Hepatocyte (in vitro differentiated cells): ENCODE data around the gene DISP2. TPM values are rescaled to one million over a fixed set of nuclear protein-coding genes. Genes with fewer than 3 reads are reported as not detected.
A peak's percentile ranks its signal among the peaks of the same experiment; 100 is the strongest.

Source experiments
- DNase-seq: peaks from one replicate; pipeline ENCODE4 v3.0.0-alpha.2; 2016; ENCODE audit warnings: low spot score
- H2AFZ ChIP-seq: fragments of 200-600 bp; sonication (generic); 2 replicates; pipeline ENCODE4 v1.6.0; 2016; ENCODE audit warnings: antibody characterized with exemption, mild to moderate bottlenecking
- H3K27ac ChIP-seq: fragments of 200-600 bp; sonication (generic); 2 replicates; pipeline ENCODE4 v1.5.1; 2016; ENCODE audit warnings: mild to moderate bottlenecking
- H3K27me3 ChIP-seq: fragments of 200-600 bp; sonication (generic); 2 replicates; pipeline ENCODE4 v1.6.1; 2016
- H3K36me3 ChIP-seq: fragments of 200-600 bp; sonication (generic); replicated peaks from 2 replicates; pipeline ENCODE4 v1.5.1; 2016; ENCODE audit warnings: low read depth; ENCODE audit not compliant: insufficient read depth
- H3K4me1 ChIP-seq: fragments of 200-600 bp; sonication (generic); 2 replicates; pipeline ENCODE4 v1.5.1; 2016; ENCODE audit warnings: mild to moderate bottlenecking, moderate library complexity; ENCODE audit not compliant: insufficient read depth
- H3K4me2 ChIP-seq: fragments of 200-600 bp; sonication (generic); 2 replicates; pipeline ENCODE4 v1.6.0; 2016
- H3K4me3 ChIP-seq: fragments of 200-600 bp; sonication (generic); 2 replicates; pipeline ENCODE4 v1.5.1; 2016; ENCODE audit warnings: mild to moderate bottlenecking
- H3K79me2 ChIP-seq: fragments of 200-600 bp; sonication (generic); 2 replicates; pipeline ENCODE4 v1.6.0; 2017; ENCODE audit warnings: mild to moderate bottlenecking
- H3K9me2 ChIP-seq: fragments of 200-600 bp; sonication (generic); replicated peaks from 2 replicates; pipeline ENCODE4 v1.6.0; 2017; ENCODE audit warnings: mild to moderate bottlenecking; ENCODE audit not compliant: insufficient read depth
- H3K9me3 ChIP-seq: fragments of 200-600 bp; sonication (generic); 2 replicates; pipeline ENCODE4 v1.5.1; 2016; ENCODE audit warnings: low read depth, mild to moderate bottlenecking
- H4K20me1 ChIP-seq: fragments of 200-600 bp; sonication (generic); 2 replicates; pipeline ENCODE4 v1.6.0; 2016; ENCODE audit warnings: mild to moderate bottlenecking; ENCODE audit not compliant: insufficient read depth, poor library complexity, severe bottlenecking
- EZH2 ChIP-seq: fragments of 200-600 bp; sonication (generic); IDR thresholded peaks from 2 replicates; pipeline ENCODE4 v1.6.1; 2016; ENCODE audit warnings: antibody characterized with exemption, mild to moderate bottlenecking, borderline replicate concordance
- EZH2phosphoT487 ChIP-seq: fragments of 200-600 bp; sonication (generic); IDR thresholded peaks from one replicate; pipeline ENCODE4 v1.6.1; 2018; ENCODE audit warnings: antibody characterized with exemption, mild to moderate bottlenecking, low read depth, moderate library complexity; ENCODE audit not compliant: unreplicated experiment, severe bottlenecking
- WGBS: methylation state at CpG from one replicate; pipeline ENCODE4 v1.1.6; 2016; ENCODE audit warnings: low lambda C conversion rate; ENCODE audit errors: missing lambda C conversion rate; 5-methylcytosine and 5-hydroxymethylcytosine counted together
- polyA plus RNA-seq: library from polyadenylated mRNA; unstranded; fragments of >200 nt; fragmentation: Nextera tagmentation; extraction: Ambion mirVana; gene quantifications from 2 replicates; pipeline ENCODE4 v1.2.1, GENCODE V29; 2016
- total RNA-seq: library from RNA; depleted of rRNA; stranded (reverse); fragments of >200 nt; gene quantifications from 2 replicates; pipeline ENCODE4 v1.2.3, GENCODE V29; 2014
- TF ChIP-seq, protein P1 (sequence below): fragments of 200-600 bp; sonication (generic); IDR thresholded peaks from 2 replicates; pipeline ENCODE4 v1.5.1; 2016; ENCODE audit warnings: antibody characterized with exemption, mild to moderate bottlenecking; ENCODE audit not compliant: poor library complexity

Gene DISP2
- total and polyA plus RNA-seq, 2 experiments from 2014 or later, result 0.93 to 1.0 TPM

DNA sequence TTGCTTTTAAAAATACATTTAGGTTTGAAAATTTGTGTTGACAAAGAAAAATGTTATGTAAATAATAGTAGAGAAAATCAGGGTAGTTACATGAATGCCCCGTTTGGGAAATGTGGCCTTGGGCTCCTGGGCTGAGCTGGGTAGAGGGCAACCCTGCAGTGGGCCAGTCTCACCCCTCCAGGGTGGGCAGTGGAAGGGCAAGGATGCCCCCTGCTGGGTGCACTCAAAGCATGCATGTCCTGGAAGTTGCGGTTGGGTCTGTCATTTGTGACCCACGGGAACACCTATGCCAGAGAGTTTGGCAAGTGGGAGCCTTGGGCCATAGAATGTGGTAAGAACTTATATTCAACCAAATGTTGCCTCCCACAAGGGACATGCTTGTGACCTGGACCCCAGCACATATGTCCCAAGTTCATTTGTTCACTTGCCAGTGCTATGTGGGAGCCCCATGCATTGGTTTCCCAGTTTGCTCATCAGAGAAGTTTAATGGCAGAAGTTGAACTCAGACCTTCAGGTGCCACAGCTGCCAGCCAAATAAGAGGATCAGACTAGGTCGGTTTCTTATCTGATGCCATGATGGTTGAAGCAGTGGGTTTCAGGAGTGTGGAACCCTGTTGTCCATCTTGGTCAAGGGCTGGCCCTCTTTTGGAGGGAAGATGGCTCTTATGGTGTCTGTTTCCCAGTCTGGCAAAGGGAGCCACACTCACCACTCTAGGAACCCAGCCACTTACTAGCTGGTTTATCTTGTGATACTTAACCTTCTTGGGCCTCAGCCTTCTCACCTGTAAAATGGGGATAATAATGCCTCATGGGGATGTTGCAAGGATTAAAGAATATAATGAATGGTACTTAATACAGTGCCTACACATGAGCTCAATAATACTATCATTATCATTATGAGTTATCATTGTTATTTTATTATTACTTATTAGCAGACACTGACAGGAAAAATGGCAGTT lies 47.7 kb upstream of the DISP2 start:
- Histone ChIP-seq H3K9me3 (no peaks in the 10 kb centered on the region), H3K79me2 (no peaks in the 10 kb centered on the region), H2AFZ (no peak overlapping the region), H3K4me2 (no peak overlapping the region), H4K20me1 (no peaks in the 10 kb centered on the region), H3K36me3 (no peaks in the 10 kb centered on the region), H3K4me1 (peaks cover 13% of the 10 kb centered on the region), H3K27me3 (peaks cover 10% of the 10 kb centered on the region), H3K27ac (no peak overlapping the region), H3K9me2 (no peaks in the 10 kb centered on the region), H3K4me3 (no peak overlapping the region)
- DNase-seq, result peak; percentile 63
- TF ChIP-seq EZH2phosphoT487, result no peak
- TF ChIP-seq, protein P1, sequence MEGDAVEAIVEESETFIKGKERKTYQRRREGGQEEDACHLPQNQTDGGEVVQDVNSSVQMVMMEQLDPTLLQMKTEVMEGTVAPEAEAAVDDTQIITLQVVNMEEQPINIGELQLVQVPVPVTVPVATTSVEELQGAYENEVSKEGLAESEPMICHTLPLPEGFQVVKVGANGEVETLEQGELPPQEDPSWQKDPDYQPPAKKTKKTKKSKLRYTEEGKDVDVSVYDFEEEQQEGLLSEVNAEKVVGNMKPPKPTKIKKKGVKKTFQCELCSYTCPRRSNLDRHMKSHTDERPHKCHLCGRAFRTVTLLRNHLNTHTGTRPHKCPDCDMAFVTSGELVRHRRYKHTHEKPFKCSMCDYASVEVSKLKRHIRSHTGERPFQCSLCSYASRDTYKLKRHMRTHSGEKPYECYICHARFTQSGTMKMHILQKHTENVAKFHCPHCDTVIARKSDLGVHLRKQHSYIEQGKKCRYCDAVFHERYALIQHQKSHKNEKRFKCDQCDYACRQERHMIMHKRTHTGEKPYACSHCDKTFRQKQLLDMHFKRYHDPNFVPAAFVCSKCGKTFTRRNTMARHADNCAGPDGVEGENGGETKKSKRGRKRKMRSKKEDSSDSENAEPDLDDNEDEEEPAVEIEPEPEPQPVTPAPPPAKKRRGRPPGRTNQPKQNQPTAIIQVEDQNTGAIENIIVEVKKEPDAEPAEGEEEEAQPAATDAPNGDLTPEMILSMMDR, result peak; percentile 72
- 17% methylated on average over 4 of the region's 4 CpGs for WGBS

DNA sequence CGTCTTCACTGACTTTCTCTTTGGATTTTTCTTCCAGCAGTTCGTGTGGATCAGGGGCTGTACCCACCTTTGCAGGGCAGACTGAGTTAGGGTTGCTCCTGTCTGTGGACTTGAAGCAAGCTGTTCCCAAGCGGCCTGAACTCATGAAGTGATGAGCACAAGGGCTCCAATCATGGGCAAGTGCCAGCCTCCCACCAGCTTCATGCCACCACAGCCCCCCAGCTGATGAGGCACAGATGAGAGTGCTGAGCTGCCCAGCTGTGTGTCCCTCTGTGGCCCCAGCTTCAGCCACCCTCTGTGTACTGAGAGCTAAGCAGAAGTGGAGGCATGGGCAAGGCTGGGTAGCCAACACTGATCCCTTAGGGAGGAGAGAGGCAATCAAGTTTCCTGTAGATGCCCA lies 47.0 kb upstream of the DISP2 start:
- WGBS, result 66% methylated on average over 3 of the region's 3 CpGs
- Histone ChIP-seq H2AFZ (no peak overlapping the region), H3K27ac (no peak overlapping the region), H3K4me3 (no peak overlapping the region), H3K4me2 (no peak overlapping the region), H3K79me2 (no peaks in the 10 kb centered on the region), H3K9me3 (no peaks in the 10 kb centered on the region), H4K20me1 (no peaks in the 10 kb centered on the region), H3K27me3 (peaks cover 10% of the 10 kb centered on the region), H3K4me1 (peaks cover 13% of the 10 kb centered on the region), H3K9me2 (no peaks in the 10 kb centered on the region), H3K36me3 (no peaks in the 10 kb centered on the region)
- TF ChIP-seq EZH2phosphoT487 (no peak), EZH2 (no peak)
- TF ChIP-seq, protein P1, result no peak
- DNase-seq, result no peak

DNA sequence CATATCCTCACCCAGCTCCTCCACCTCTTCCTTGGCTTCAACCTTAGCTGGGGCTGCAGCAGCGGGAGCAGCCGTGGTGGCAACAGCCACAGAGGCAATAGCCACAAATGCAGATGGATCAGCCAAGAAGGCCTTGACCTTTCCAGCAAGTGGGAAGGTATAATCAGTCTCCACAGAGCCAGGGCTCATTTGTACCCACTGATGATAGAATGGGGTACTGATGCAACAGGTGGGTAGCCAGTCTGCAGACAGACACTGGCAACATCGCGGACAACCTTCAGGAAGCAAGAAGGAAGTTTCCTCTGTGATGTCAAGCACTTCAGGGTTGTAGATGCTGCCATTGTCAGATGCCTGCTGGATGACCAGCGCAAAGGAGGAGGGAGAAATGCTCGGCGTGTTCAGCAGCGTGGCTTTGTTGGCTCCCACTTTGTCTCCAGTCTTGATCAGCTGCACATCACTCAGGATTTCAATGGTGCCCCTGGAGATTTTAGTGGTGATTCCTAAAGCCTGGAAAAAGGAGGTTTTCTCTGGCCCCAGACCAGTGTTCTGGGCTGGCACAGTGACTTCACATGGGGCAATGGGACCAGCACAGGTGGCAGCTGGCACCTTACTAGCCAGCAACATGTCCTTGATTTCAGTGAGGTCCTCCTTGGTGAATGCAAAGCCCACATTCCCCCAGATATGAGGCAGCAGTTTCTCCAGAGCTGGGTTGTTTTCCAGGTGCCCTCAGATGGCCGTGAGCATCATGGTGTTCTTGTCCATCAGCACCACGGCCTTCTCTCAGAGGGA lies 45.5 kb upstream of the DISP2 start:
- DNase-seq, result no peak
- Histone ChIP-seq H3K9me3 (no peaks in the 10 kb centered on the region), H2AFZ (no peak overlapping the region), H3K36me3 (no peaks in the 10 kb centered on the region), H3K9me2 (no peaks in the 10 kb centered on the region), H3K4me2 (no peak overlapping the region), H3K4me3 (no peak overlapping the region), H3K79me2 (no peaks in the 10 kb centered on the region), H3K4me1 (peaks cover 6% of the 10 kb centered on the region), H3K27ac (no peak overlapping the region), H3K27me3 (peaks cover 10% of the 10 kb centered on the region), H4K20me1 (no peaks in the 10 kb centered on the region)
- 93% methylated on average over 10 of the region's 10 CpGs for WGBS
- TF ChIP-seq EZH2 (no peak), EZH2phosphoT487 (no peak)
- TF ChIP-seq, protein P1, result no peak
